Erythroblast (primary cell): ENCODE results near the gene DOCK1.

ENCODE experiments used
- GATA1 ChIP-seq: IDR thresholded peaks from 2 replicates; pipeline ENCODE4 v1.6.1; 2011; ENCODE audit warnings: low read depth, mild to moderate bottlenecking, control low read depth, low read length, moderate library complexity
- POLR2A ChIP-seq: IDR thresholded peaks from 2 replicates; pipeline ENCODE4 v1.6.1; 2011; ENCODE audit warnings: mild to moderate bottlenecking, low read length

- TF ChIP-seq POLR2A = no peak
- no peak for TF ChIP-seq GATA1
Observed at GRCh38 chr10:127047878-127048238, 142.6 kb downstream of the DOCK1 start.
